Tibial artery (tissue), 4 donors: ENCODE data around the gene PMPCA.

ENCODE experiments used
- DNase-seq, 2 donors: peaks; one replicate each; pipeline ENCODE4 v3.0.0-alpha.2; 2019
- H3K27ac ChIP-seq, 2 donors: fragments of 200-600 bp; sonication (generic) in 1 of 2; 1 replicate in 1 of 2; 2 replicates in 1 of 2; pipeline ENCODE4 v1.5.1; 2018 to 2019; ENCODE audit warnings: mild to moderate bottlenecking in 1 of 2
- H3K27me3 ChIP-seq, 2 donors: fragments of 200-600 bp; sonication (generic) in 1 of 2; one replicate each; pipeline versions ENCODE4 v1.5.1 to v1.6.0; 2016 to 2019
- H3K36me3 ChIP-seq, 3 donors: fragments of 200-600 bp; sonication (generic) in 2 of 3; one replicate each; pipeline ENCODE4 v1.5.1; 2016 to 2019; ENCODE audit warnings: mild to moderate bottlenecking in 2 of 3
- H3K4me1 ChIP-seq, 4 donors: fragments of 200-600 bp; sonication (generic) in 2 of 4; 1 replicate in 3 of 4; 2 replicates in 1 of 4; pipeline ENCODE4 v1.5.1; 2016 to 2019
- H3K4me3 ChIP-seq, 2 donors: fragments of 200-600 bp; sonication (generic) in 1 of 2; 1 replicate in 1 of 2; 2 replicates in 1 of 2; pipeline ENCODE4 v1.5.1; 2018 to 2019; ENCODE audit warnings: mild to moderate bottlenecking in 2 of 2
- H3K9me3 ChIP-seq, 3 donors: fragments of 200-600 bp; sonication (generic) in 1 of 3; one replicate each; pipeline ENCODE4 v1.5.1; 2016 to 2019
- CTCF ChIP-seq, 2 experiments: fragments of 200-600 bp in 1 of 2; fragments of 450-650 bp in 1 of 2; IDR thresholded peaks; one replicate each; pipeline ENCODE4 v1.5.1; 2017 to 2019; ENCODE audit warnings: antibody characterized with exemption in 2 of 2, mild to moderate bottlenecking in 1 of 2, moderate library complexity in 1 of 2
- intact Hi-C: fragments of 100-400 bp; cut with DNase I; formaldehyde crosslinking; loops from one replicate; pipeline ENCODE4 v1.15.0; 2023; ENCODE audit warnings: low total_unique reads

Gene PMPCA

GRCh38 chr9:136466155-136466541 is 55.7 kb downstream of the PMPCA start:
- H3K36me3 ChIP-seq: peaks cover 93 to 99% (median 99%) of the 10 kb centered on the region in 3 donors
- intact Hi-C loops: no loop called here

GRCh38 chr9:136467766-136468165 is 57.3 kb downstream of the PMPCA start:
- no peak overlapping the region for H3K4me3 ChIP-seq
- peaks cover 0 to 9% (median 0%) of the 10 kb centered on the region in 4 donors for H3K4me1 ChIP-seq
- no peak for DNase-seq
- no peaks in the 10 kb centered on the region for H3K27me3 ChIP-seq
- peaks cover 88 to 100% (median 99%) of the 10 kb centered on the region in 3 donors for H3K36me3 ChIP-seq
- H3K9me3 ChIP-seq: no peaks in the 10 kb centered on the region
- intact Hi-C loops: no loop called here
- H3K27ac ChIP-seq: no peak overlapping the region
- no peak for TF ChIP-seq CTCF (IDR thresholded peaks at IDR 0.05)

More at GRCh38 chr9:136466155-136466541, 55.7 kb downstream of the PMPCA start:
- no peaks in the 10 kb centered on the region for H3K27me3 ChIP-seq
- H3K4me1 ChIP-seq: peaks cover 0 to 9% (median 0%) of the 10 kb centered on the region in 4 donors
- H3K9me3 ChIP-seq: no peaks in the 10 kb centered on the region
- no peak for TF ChIP-seq CTCF (IDR thresholded peaks at IDR 0.05)
- H3K4me3 ChIP-seq: no peak overlapping the region
- no peak for DNase-seq
- H3K27ac ChIP-seq: no peak overlapping the region

DNA sequence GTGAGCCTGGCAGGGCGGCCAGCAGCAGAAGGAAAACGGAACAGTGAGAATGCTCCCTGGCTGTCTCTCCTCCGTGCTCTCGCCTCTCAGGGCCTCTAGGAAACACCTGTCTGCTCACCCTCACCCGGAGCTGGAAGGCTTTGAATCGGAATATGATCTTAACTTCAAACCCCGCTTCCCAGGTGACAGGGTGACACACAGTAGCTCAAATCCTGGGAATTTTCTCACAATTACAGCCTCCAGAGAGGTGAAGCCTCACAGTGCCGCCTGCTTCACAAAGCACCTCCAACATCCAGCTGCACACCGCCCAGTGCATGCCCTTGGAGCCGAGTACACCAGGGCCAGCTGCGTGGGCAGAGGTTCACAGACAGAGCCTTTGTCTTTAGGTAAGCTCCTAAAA is 59.9 kb downstream of the PMPCA start:
- Histone ChIP-seq H3K4me1 (peaks cover 0 to 9% (median 0%) of the 10 kb centered on the region in 4 donors), H3K9me3 (no peaks in the 10 kb centered on the region), H3K27me3 (no peaks in the 10 kb centered on the region), H3K27ac (no peak overlapping the region), H3K36me3 (peaks cover 87 to 100% (median 99%) of the 10 kb centered on the region in 3 donors), H3K4me3 (no peak overlapping the region)
- no peak for TF ChIP-seq CTCF (IDR thresholded peaks at IDR 0.05)
- DNase-seq: no peak
- intact Hi-C loops: no loop called here

GRCh38 chr9:136470792-136471469 is 60.5 kb downstream of the PMPCA start:
- no peaks in the 10 kb centered on the region for H3K9me3 ChIP-seq
- peaks cover 0 to 9% (median 0%) of the 10 kb centered on the region in 4 donors for H3K4me1 ChIP-seq
- no peak for TF ChIP-seq CTCF (IDR thresholded peaks at IDR 0.05)
- H3K27me3 ChIP-seq: no peaks in the 10 kb centered on the region
- no peak overlapping the region for H3K4me3 ChIP-seq
- H3K36me3 ChIP-seq: peaks cover 87 to 100% (median 99%) of the 10 kb centered on the region in 3 donors
- DNase-seq: no peak
- intact Hi-C loops: no loop called here
- no peak overlapping the region for H3K27ac ChIP-seq

DNA sequence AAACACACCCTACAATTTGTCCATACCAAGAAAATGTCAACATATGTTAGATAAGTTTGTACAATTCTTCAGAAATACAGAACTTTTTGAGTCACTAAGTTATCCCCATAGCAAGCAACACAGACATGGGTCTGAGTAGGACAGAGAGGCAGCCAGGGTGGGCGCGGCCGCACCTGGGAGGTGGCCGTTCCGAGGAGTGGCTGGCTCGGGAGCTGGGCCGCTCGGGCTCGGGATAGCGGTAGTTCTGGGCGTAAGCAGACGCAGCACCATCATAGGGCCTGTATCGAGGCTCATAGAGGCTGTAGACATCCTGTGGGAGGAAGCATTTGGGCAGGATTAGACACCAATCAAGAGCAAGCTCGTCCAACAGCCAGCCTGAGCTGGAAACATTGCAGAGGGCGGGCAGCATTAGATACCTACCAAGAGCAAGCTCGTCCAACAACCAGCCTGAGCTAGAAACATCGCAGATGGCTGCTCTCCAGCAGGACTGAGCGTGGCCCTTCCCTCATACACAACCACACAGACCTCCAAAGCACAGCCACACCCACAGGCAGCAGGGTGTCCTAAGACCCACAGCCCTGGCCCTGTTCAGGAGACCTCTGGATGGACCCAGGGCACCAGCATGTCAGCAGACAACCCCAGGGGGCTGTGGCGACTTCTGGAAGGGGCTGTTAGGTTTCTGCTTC is 61.5 kb downstream of the PMPCA start:
- TF ChIP-seq CTCF (IDR thresholded peaks at IDR 0.05): no peak
- H3K27ac ChIP-seq: no peak overlapping the region
- H3K36me3 ChIP-seq: peaks cover 87 to 100% (median 99%) of the 10 kb centered on the region in 3 donors
- intact Hi-C loops: no loop called here
- no peaks in the 10 kb centered on the region for H3K27me3 ChIP-seq
- no peak overlapping the region for H3K4me3 ChIP-seq
- no peaks in the 10 kb centered on the region for H3K9me3 ChIP-seq
- no peak for DNase-seq
- peaks cover 0 to 9% (median 0%) of the 10 kb centered on the region in 4 donors for H3K4me1 ChIP-seq
